HCT116 (cell line): ENCODE data around the gene FHIT.

Source experiments
- CTCF ChIP-seq, 3 experiments: fragments of 200-600 bp in 1 of 3; sonication (generic) in 1 of 3; IDR thresholded peaks in 2 of 3; conservative IDR thresholded peaks in 1 of 3; 2 replicates each; pipeline ENCODE4 v1.5.1; 2012 to 2017; ENCODE audit warnings: low read depth in 2 of 3, low read length in 2 of 3, antibody characterized with exemption in 1 of 3, borderline replicate concordance in 1 of 3, control low read depth in 1 of 3, mild to moderate bottlenecking in 1 of 3, mixed read lengths in 1 of 3, mixed run types in 1 of 3, moderate library complexity in 1 of 3; ENCODE audit not compliant: insufficient read depth in 1 of 3
- EZH2 ChIP-seq: fragments of 200-600 bp; sonication (generic); IDR thresholded peaks from 2 replicates; pipeline ENCODE4 v1.6.1; 2017; ENCODE audit warnings: antibody characterized with exemption, mixed run types
- POLR2A ChIP-seq: IDR thresholded peaks from 2 replicates; pipeline ENCODE4 v1.7.0; 2011; ENCODE audit warnings: borderline replicate concordance; ENCODE audit not compliant: insufficient read depth, insufficient read length; ENCODE audit errors: extremely low read depth
- POLR2AphosphoS5 ChIP-seq: IDR thresholded peaks from 2 replicates; pipeline ENCODE4 v1.6.1; 2011; ENCODE audit warnings: mild to moderate bottlenecking, low read depth, low read length, moderate library complexity
- RAD21 ChIP-seq: IDR thresholded peaks from 2 replicates; pipeline ENCODE4 v1.6.1; 2012; ENCODE audit warnings: low read depth, mild to moderate bottlenecking
- YY1 ChIP-seq: IDR thresholded peaks from 2 replicates; pipeline ENCODE4 v1.6.1; 2011; ENCODE audit warnings: low read length, low read depth, moderate library complexity, mild to moderate bottlenecking; ENCODE audit not compliant: insufficient replicate concordance; ENCODE audit errors: extremely low read depth
- ZBTB33 ChIP-seq: IDR thresholded peaks from 2 replicates; pipeline ENCODE4 v1.6.1; 2011; ENCODE audit warnings: mild to moderate bottlenecking, low read length, moderate library complexity; ENCODE audit not compliant: insufficient replicate concordance; ENCODE audit errors: extremely low read depth
- TF ChIP-seq, protein P1 (sequence below): IDR thresholded peaks from 2 replicates; pipeline ENCODE4 v1.6.1; 2012

- TF ChIP-seq YY1 (no peak), POLR2A (no peak), CTCF (IDR thresholded peaks at IDR 0.05 in 2 of 3, conservative IDR thresholded peaks at IDR 0.05 in 1 of 3; ENCODE audit: borderline replicate concordance in 1 of 3, insufficient read depth in 1 of 3, low read depth in 2 of 3, low read length in 2 of 3) (no peak), RAD21 (no peak), POLR2AphosphoS5 (no peak), ZBTB33 (no peak), EZH2 (no peak)
- TF ChIP-seq, protein P1, sequence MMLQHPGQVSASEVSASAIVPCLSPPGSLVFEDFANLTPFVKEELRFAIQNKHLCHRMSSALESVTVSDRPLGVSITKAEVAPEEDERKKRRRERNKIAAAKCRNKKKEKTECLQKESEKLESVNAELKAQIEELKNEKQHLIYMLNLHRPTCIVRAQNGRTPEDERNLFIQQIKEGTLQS = no peak
Observed at GRCh38 chr3:60631509-60631908, 619.7 kb downstream of the FHIT start.
